ENCODE measurements around the gene MANSC4. TPM values are rescaled to one million over a fixed set of nuclear protein-coding genes. Genes with fewer than 3 reads are reported as not detected.

MANSC4 gene
- total RNA-seq, 2 donors from 2014 or later, result not detected

DNA sequence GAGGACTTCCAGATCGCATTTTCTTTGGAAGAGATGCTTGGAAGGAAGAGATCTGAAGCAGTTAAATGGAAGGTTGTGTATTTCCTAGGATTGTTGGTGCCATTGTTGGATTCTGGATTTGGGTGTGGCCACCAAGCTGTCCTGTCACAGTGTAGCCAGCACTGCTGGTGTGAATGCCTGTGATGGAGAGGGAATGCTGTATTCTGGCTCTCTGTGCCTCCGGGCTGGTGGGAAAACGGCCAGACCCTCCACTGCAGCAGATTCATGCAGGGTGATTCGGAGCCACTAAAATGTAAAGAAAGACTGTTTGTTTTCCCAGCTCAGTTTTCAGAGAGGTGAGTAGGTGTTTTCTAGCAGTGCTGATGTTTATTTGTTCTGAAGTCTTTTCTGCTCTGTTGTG lies 30.7 kb upstream of the MANSC4 start:
- no peak for DNase-seq (ENCODE audit: low spot score)
- Histone ChIP-seq H3K4me3 (no peak overlapping the region), H3K9me3 (no peaks in the 10 kb centered on the region), H3K27ac (no peak overlapping the region), H3K27me3 (replicated peaks; ENCODE audit: insufficient read depth) (no peaks in the 10 kb centered on the region), H3K4me1 (replicated peaks) (no peaks in the 10 kb centered on the region), H3K36me3 (no peaks in the 10 kb centered on the region)
- TF ChIP-seq POLR2AphosphoS5 (IDR thresholded peaks at IDR 0.05), result no peak
- no peak for TF ChIP-seq CTCF (IDR thresholded peaks at IDR 0.05)
- no peak for TF ChIP-seq POLR2A (IDR thresholded peaks at IDR 0.05)
- WGBS, result 43% methylated on average over 4 of the region's 4 CpGs
- intact Hi-C loops (cut with DNase I), result no loop called here

DNA sequence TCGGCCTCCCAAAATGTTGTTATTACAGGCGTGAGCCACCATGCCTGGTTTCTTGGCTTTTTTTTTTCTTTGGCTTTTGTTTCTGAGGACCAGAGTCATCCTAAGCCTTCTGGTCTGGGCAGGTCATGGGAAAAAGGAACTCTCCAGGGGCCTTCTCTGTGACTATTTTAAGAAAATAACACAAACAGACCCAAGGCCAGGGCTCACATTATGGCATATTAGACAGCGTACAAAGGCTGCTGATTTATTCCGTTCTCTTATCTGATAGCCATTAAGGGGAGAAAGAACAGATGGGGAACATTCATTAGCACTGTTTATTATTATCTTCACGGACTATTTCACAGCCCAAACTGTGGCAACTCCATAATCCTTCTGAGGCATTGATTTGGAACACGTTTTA lies 28.8 kb upstream of the MANSC4 start:
- H3K36me3 ChIP-seq, result no peaks in the 10 kb centered on the region
- H3K4me3 ChIP-seq, result no peak overlapping the region
- DNase-seq (ENCODE audit: low spot score), result no peak
- WGBS, result 59% methylated on average over 6 of the region's 6 CpGs
- no peak overlapping the region for H3K27ac ChIP-seq
- no peaks in the 10 kb centered on the region for H3K27me3 ChIP-seq (replicated peaks; ENCODE audit: insufficient read depth)
- no peaks in the 10 kb centered on the region for H3K4me1 ChIP-seq (replicated peaks)
- intact Hi-C loops (cut with DNase I), result no loop called here
- TF ChIP-seq CTCF (IDR thresholded peaks at IDR 0.05), result no peak
- TF ChIP-seq POLR2AphosphoS5 (IDR thresholded peaks at IDR 0.05), result no peak
- no peak for TF ChIP-seq POLR2A (IDR thresholded peaks at IDR 0.05)
- no peaks in the 10 kb centered on the region for H3K9me3 ChIP-seq

GRCh38 chr12:27807063-27807703 lies 27.1 kb upstream of the MANSC4 start:
- Histone ChIP-seq H3K9me3 (no peaks in the 10 kb centered on the region), H3K36me3 (no peaks in the 10 kb centered on the region), H3K27me3 (replicated peaks; ENCODE audit: insufficient read depth) (no peaks in the 10 kb centered on the region), H3K27ac (no peak overlapping the region), H3K4me3 (no peak overlapping the region), H3K4me1 (replicated peaks) (no peaks in the 10 kb centered on the region)
- WGBS, result 74% methylated on average over 8 of the region's 8 CpGs
- TF ChIP-seq POLR2AphosphoS5 (IDR thresholded peaks at IDR 0.05), result no peak
- no peak for TF ChIP-seq CTCF (IDR thresholded peaks at IDR 0.05)
- no peak for TF ChIP-seq POLR2A (IDR thresholded peaks at IDR 0.05)
- intact Hi-C loops (cut with DNase I), result no loop called here
- no peak for DNase-seq (ENCODE audit: low spot score)

GRCh38 chr12:27806259-27806658 lies 26.2 kb upstream of the MANSC4 start:
- 75% methylated on average over 4 of the region's 4 CpGs for WGBS
- Histone ChIP-seq H3K27me3 (replicated peaks; ENCODE audit: insufficient read depth) (no peaks in the 10 kb centered on the region), H3K9me3 (no peaks in the 10 kb centered on the region), H3K4me3 (no peak overlapping the region), H3K27ac (no peak overlapping the region), H3K36me3 (no peaks in the 10 kb centered on the region), H3K4me1 (replicated peaks) (no peaks in the 10 kb centered on the region)
- TF ChIP-seq POLR2AphosphoS5 (IDR thresholded peaks at IDR 0.05), result no peak
- no peak for TF ChIP-seq POLR2A (IDR thresholded peaks at IDR 0.05)
- TF ChIP-seq CTCF (IDR thresholded peaks at IDR 0.05), result no peak
- no peak for DNase-seq (ENCODE audit: low spot score)
- intact Hi-C loops (cut with DNase I), result no loop called here

- intact Hi-C loops (cut with DNase I), result no loop called here
- Histone ChIP-seq H3K4me3 (no peak overlapping the region), H3K4me1 (replicated peaks) (no peaks in the 10 kb centered on the region), H3K9me3 (no peaks in the 10 kb centered on the region), H3K36me3 (no peaks in the 10 kb centered on the region), H3K27ac (no peak overlapping the region), H3K27me3 (replicated peaks; ENCODE audit: insufficient read depth) (no peaks in the 10 kb centered on the region)
- DNase-seq (ENCODE audit: low spot score), result no peak
- no peak for TF ChIP-seq POLR2AphosphoS5 (IDR thresholded peaks at IDR 0.05)
- TF ChIP-seq POLR2A (IDR thresholded peaks at IDR 0.05), result no peak
- no peak for TF ChIP-seq CTCF (IDR thresholded peaks at IDR 0.05)
- 0% methylated on average over 1 of the region's 1 CpG for WGBS
Measured at GRCh38 chr12:27805238-27805637, 25.2 kb upstream of the MANSC4 start.
